CD4-positive, alpha-beta T cell (primary cell): ENCODE data around the gene HRG. TPM values are rescaled to one million over a fixed set of nuclear protein-coding genes. Genes with fewer than 3 reads are reported as not detected.

Experiments used
- ATAC-seq: fragments of 200-7000 bp; cut with Tn5 transposase; one replicate; pipeline ENCODE4 v1.10.0; 2022; ENCODE audit warnings: mild to moderate bottlenecking; ENCODE audit not compliant: poor library complexity
- CTCF ChIA-PET: fragments of 350-600 bp; sonication (Branson Sonifier 250); formaldehyde crosslinking; loops from one replicate; lab custom pipeline; 2021; ENCODE audit warnings: antibody characterized with exemption, inconsistent platforms; lab: Charles Lee
- POLR2A ChIA-PET: fragments of 350-600 bp; sonication (Branson Sonifier 250); formaldehyde crosslinking; loops from one replicate; lab custom pipeline; 2021; ENCODE audit warnings: antibody characterized with exemption, inconsistent platforms; lab: Charles Lee
- DNase-seq, 14 experiments: peaks; one replicate each; pipeline ENCODE4 v3.0.0-alpha.2; 2013 to 2020; ENCODE audit warnings: mixed read lengths in 2 of 14
- H3K27ac ChIP-seq, 2 donors: one replicate each; pipeline versions ENCODE4 v1.5.1 to v1.7.0; 2013; ENCODE audit warnings: low read length in 2 of 2, low read depth in 1 of 2, mild to moderate bottlenecking in 1 of 2
- H3K27me3 ChIP-seq, 2 experiments: 1 replicate in 1 of 2; 2 replicates in 1 of 2; pipeline versions ENCODE4 v1.6.1 to v1.7.0; 2013; ENCODE audit warnings: low read length in 2 of 2, control low read depth in 1 of 2, mild to moderate bottlenecking in 1 of 2, moderate library complexity in 1 of 2; ENCODE audit not compliant: insufficient read depth in 2 of 2, control insufficient read depth in 1 of 2
- H3K36me3 ChIP-seq: one replicate; pipeline ENCODE4 v1.6.1; 2013; ENCODE audit warnings: low read length, control low read depth; ENCODE audit not compliant: insufficient read depth
- H3K4me1 ChIP-seq: one replicate; pipeline ENCODE4 v1.6.1; 2013; ENCODE audit warnings: low read length, control low read depth; ENCODE audit not compliant: insufficient read depth
- H3K4me3 ChIP-seq: one replicate; pipeline ENCODE4 v1.5.1; 2013; ENCODE audit warnings: mild to moderate bottlenecking, low read length, moderate library complexity
- H3K9me3 ChIP-seq, 2 experiments: 1 replicate in 1 of 2; 2 replicates in 1 of 2; pipeline versions ENCODE4 v1.6.1 to v1.7.0; 2013; ENCODE audit warnings: low read length in 2 of 2, mild to moderate bottlenecking in 2 of 2, control low read depth in 1 of 2, moderate library complexity in 1 of 2; ENCODE audit not compliant: control insufficient read depth in 1 of 2, insufficient read depth in 1 of 2
- H3K27ac Mint-ChIP-seq: one replicate; pipeline ENCODE4 v1.8.0; 2020; ENCODE audit warnings: mixed read lengths
- H3K27me3 Mint-ChIP-seq: one replicate; pipeline ENCODE4 v1.8.0; 2021; ENCODE audit warnings: mixed read lengths
- H3K36me3 Mint-ChIP-seq: one replicate; pipeline ENCODE4 v1.8.0; 2021; ENCODE audit warnings: low read depth, mixed read lengths
- H3K4me1 Mint-ChIP-seq: one replicate; pipeline ENCODE4 v1.8.0; 2021; ENCODE audit warnings: low read depth, mixed read lengths
- H3K4me3 Mint-ChIP-seq: one replicate; pipeline ENCODE4 v1.8.0; 2020; ENCODE audit warnings: mild to moderate bottlenecking, mixed read lengths
- H3K9me3 Mint-ChIP-seq: one replicate; pipeline ENCODE4 v1.8.0; 2020; ENCODE audit warnings: mixed read lengths
- intact Hi-C, 2 experiments: fragments of 100-400 bp; cut with DNase I in 1 of 2; cut with micrococcal nuclease in 1 of 2; formaldehyde crosslinking; loops; one replicate each; pipeline versions ENCODE4 v1.15.1 to v1.9.0; 2023 to 2025; cut with DNase I, micrococcal nuclease
- total RNA-seq, 174 experiments: library from RNA in 2 of 174; stranded (reverse) in 2 of 174; gene quantifications; one replicate each; pipeline ENCODE4 v1.2.3 and lab custom pipeline; 2021 to 2026
- TF ChIP-seq, protein P1 (sequence below): fragments of 200-600 bp; IDR thresholded peaks from one replicate; pipeline ENCODE4 v1.8.0; 2022; ENCODE audit warnings: antibody characterized with exemption, mild to moderate bottlenecking

HRG gene
- total RNA-seq, 2 experiments from 2014 or later = not detected

DNA sequence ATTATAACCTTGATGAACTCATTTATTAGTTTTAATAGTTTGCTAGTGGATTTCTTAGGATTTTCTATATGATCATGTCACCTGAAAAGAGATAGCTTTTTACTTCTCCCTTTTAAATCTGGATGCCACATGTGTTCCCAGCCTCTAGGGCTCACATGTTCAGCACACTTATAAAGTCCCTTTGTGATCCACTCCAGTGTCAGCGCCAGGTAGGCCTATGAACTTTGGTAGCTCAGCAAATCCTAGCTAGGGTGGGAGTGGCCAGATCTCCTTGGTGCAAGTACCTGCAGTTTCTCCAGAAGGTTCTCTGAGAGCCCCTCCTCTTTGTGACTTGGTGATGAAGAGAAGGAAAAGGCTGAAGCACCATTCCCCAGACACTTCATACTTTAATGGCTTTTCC is 17.0 kb upstream of the HRG start:
- Mint-ChIP-seq H3K4me3 (no peak overlapping the region), H3K4me1 (no peaks in the 10 kb centered on the region), H3K27me3 (peaks cover 23% of the 10 kb centered on the region), H3K36me3 (no peaks in the 10 kb centered on the region), H3K9me3 (no peaks in the 10 kb centered on the region), H3K27ac (no peak overlapping the region)
- ChIA-PET POLR2A (no interaction called here), CTCF (no interaction called here)
- TF ChIP-seq, protein P1, sequence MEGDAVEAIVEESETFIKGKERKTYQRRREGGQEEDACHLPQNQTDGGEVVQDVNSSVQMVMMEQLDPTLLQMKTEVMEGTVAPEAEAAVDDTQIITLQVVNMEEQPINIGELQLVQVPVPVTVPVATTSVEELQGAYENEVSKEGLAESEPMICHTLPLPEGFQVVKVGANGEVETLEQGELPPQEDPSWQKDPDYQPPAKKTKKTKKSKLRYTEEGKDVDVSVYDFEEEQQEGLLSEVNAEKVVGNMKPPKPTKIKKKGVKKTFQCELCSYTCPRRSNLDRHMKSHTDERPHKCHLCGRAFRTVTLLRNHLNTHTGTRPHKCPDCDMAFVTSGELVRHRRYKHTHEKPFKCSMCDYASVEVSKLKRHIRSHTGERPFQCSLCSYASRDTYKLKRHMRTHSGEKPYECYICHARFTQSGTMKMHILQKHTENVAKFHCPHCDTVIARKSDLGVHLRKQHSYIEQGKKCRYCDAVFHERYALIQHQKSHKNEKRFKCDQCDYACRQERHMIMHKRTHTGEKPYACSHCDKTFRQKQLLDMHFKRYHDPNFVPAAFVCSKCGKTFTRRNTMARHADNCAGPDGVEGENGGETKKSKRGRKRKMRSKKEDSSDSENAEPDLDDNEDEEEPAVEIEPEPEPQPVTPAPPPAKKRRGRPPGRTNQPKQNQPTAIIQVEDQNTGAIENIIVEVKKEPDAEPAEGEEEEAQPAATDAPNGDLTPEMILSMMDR = no peak
- ATAC-seq = no peak
- H3K36me3 ChIP-seq = no peaks in the 10 kb centered on the region
- H3K9me3 ChIP-seq = peaks cover 0 to 2% of the 10 kb centered on the region in 2 experiments
- no peaks in the 10 kb centered on the region for H3K4me1 ChIP-seq
- no peak overlapping the region for H3K27ac ChIP-seq
- no peak for DNase-seq
- intact Hi-C loops = no loop called here
- H3K27me3 ChIP-seq = peaks cover 0 to 3% of the 10 kb centered on the region in 2 experiments
- no peak overlapping the region for H3K4me3 ChIP-seq

DNA sequence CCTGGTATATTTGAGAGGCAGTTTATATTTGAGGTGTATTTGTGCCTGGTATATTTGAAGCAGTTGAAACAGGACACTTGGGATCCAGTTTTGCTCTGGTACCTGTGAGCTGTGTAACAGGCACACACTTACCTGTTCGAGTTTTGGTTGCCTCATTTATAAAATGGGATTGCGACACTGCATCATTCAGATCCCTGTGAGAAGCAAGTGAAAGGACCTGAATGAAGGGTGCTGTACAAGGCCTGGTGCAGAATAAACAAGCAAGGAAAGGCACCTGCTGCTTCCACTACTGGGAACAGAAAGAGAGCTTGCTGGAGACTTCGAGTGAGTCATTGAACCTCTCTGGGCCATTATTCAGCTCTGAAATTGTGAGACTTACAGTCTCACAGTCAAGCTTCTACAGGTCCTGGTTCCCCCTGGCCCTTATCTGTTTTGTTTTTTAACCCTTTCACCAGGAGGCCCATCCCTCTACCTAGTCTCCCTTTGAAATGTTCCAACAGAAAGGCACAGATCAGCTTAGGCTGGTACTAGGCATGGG is 14.1 kb upstream of the HRG start:
- ChIA-PET CTCF (no interaction called here), POLR2A (no interaction called here)
- Mint-ChIP-seq H3K9me3 (no peaks in the 10 kb centered on the region), H3K36me3 (no peaks in the 10 kb centered on the region), H3K4me1 (no peaks in the 10 kb centered on the region), H3K27ac (no peak overlapping the region), H3K4me3 (no peak overlapping the region), H3K27me3 (peaks cover 20% of the 10 kb centered on the region)
- TF ChIP-seq, protein P1 = no peak
- Histone ChIP-seq H3K27me3 (peaks cover 0 to 3% of the 10 kb centered on the region in 2 experiments), H3K4me3 (no peak overlapping the region), H3K36me3 (no peaks in the 10 kb centered on the region), H3K27ac (no peak overlapping the region), H3K4me1 (no peaks in the 10 kb centered on the region), H3K9me3 (peaks cover 0 to 4% of the 10 kb centered on the region in 2 experiments)
- intact Hi-C loops = no loop called here
- no peak for ATAC-seq
- DNase-seq = no peak

DNA sequence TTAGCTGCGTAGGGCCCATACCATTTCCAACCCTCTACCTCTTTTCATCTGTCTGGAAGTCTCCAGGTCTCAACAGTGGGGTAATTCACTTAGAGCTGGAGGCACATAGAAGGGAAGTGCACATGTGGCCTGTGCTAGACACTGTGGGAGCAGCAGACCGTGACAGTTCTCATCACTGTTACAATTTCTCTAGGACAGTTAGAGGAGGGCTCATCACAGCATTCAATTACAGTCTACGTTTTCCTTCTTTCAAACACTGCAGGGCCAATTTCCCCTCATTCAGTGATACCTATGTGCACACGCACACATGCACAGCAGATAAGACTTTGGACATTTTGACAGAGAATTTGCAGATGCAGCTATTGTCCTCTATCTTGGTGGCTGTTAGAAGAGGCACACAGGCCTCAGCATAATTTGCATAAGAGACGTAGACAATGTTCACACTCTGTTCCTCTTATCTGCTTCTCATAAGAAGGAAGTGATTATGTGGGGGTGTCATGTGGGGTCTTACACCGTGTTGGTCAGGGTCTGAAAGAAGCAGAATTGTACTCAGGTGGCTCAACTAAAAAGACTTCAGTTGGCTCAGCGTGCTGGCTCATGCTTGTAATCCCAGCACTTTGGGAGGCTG is 12.6 kb upstream of the HRG start:
- Mint-ChIP-seq H3K9me3 (no peaks in the 10 kb centered on the region), H3K4me3 (no peak overlapping the region), H3K4me1 (no peaks in the 10 kb centered on the region), H3K27me3 (peaks cover 20% of the 10 kb centered on the region), H3K36me3 (no peaks in the 10 kb centered on the region), H3K27ac (no peak overlapping the region)
- intact Hi-C loops = no loop called here
- DNase-seq (no peak), ATAC-seq (no peak)
- H3K4me3 ChIP-seq = no peak overlapping the region
- ChIA-PET CTCF (no interaction called here), POLR2A (no interaction called here)
- H3K36me3 ChIP-seq = no peaks in the 10 kb centered on the region
- H3K27me3 ChIP-seq = peaks cover 0 to 3% of the 10 kb centered on the region in 2 experiments
- no peak overlapping the region for H3K27ac ChIP-seq
- TF ChIP-seq, protein P1 = no peak
- H3K9me3 ChIP-seq = peaks cover 0 to 4% of the 10 kb centered on the region in 2 experiments
- no peaks in the 10 kb centered on the region for H3K4me1 ChIP-seq
